Measurements from ENCODE around the gene HERC4. TPM values are rescaled to one million over a fixed set of nuclear protein-coding genes. Genes with fewer than 3 reads are reported as not detected.

Gene HERC4
- total and polyA plus RNA-seq, 12 donors = 21.3 to 75.6 (median 49.7) TPM

DNA sequence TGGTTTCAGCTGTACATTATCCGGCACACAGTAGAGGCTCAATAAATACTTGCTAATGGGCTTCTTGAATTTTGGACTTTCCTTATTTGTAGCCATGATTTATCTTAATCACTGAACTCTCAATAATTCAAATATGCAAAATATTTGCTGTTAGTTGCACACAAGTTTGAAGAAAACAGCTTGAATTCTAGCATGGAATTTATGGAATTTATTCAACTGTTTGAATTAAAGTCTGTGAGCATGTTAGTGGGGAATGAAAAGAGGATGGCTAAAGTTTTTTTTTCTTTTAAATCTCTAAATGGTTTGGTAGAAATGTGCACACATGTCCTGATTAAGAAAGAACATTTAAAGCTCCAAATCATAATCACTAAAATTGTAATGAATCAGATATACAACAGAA, 148.1 kb downstream of the HERC4 start:
- H3K27ac ChIP-seq = no peak overlapping the region
- TF ChIP-seq POLR2A (IDR thresholded peaks at IDR 0.05) = no peak
- TF ChIP-seq, protein P1, sequence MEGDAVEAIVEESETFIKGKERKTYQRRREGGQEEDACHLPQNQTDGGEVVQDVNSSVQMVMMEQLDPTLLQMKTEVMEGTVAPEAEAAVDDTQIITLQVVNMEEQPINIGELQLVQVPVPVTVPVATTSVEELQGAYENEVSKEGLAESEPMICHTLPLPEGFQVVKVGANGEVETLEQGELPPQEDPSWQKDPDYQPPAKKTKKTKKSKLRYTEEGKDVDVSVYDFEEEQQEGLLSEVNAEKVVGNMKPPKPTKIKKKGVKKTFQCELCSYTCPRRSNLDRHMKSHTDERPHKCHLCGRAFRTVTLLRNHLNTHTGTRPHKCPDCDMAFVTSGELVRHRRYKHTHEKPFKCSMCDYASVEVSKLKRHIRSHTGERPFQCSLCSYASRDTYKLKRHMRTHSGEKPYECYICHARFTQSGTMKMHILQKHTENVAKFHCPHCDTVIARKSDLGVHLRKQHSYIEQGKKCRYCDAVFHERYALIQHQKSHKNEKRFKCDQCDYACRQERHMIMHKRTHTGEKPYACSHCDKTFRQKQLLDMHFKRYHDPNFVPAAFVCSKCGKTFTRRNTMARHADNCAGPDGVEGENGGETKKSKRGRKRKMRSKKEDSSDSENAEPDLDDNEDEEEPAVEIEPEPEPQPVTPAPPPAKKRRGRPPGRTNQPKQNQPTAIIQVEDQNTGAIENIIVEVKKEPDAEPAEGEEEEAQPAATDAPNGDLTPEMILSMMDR (IDR thresholded peaks at IDR 0.05) = no peak
- H3K36me3 ChIP-seq (replicated peaks in 1 of 2) = peaks cover 0 to 29% of the 10 kb centered on the region in 2 donors
- H3K4me3 ChIP-seq = no peak overlapping the region
- H3K9me3 ChIP-seq (replicated peaks in 1 of 3) = no peaks in the 10 kb centered on the region
- H3K27me3 ChIP-seq = no peaks in the 10 kb centered on the region
- WGBS, 4 donors = 91 to 100% (median 95%) methylated on average over 1 of the region's 1 CpG
- DNase-seq = no peak
- H3K4me1 ChIP-seq (replicated peaks in 1 of 2) = no peaks in the 10 kb centered on the region
- intact Hi-C loops (cut with DNase I) = no loop called here

DNA sequence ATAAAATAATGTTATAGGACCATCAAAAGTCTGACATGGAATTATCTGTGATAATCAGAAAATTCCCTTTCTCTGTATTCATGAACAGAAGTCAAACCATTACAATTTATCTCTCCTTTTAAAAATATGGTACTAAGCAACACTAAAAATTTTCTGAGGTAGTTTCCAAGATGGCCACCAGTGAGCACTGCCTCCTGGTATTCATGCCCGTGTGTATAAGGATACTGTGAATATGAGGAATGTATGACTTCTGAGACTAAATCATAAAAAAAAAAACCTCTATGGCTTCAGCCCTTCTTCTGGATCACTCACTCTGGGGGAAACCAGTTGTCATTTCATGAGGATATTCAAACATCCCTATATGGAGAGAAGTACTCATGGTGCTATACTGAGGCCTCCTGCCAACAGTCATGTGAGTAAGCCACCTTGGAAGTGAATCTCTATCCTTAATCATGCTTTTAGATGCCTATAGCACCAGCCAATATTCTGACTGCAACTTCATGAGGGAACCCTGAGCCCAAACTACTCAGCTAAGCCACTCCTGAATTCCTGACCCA, 149.6 kb downstream of the HERC4 start:
- H3K27me3 ChIP-seq = no peaks in the 10 kb centered on the region
- intact Hi-C loops (cut with DNase I) = no loop called here
- H3K4me3 ChIP-seq = no peak overlapping the region
- TF ChIP-seq, protein P1 (IDR thresholded peaks at IDR 0.05) = no peak
- TF ChIP-seq POLR2A (IDR thresholded peaks at IDR 0.05) = no peak
- no peak overlapping the region for H3K27ac ChIP-seq
- H3K36me3 ChIP-seq (replicated peaks in 1 of 2) = peaks cover 0 to 15% of the 10 kb centered on the region in 2 donors
- DNase-seq = no peak
- no peaks in the 10 kb centered on the region for H3K9me3 ChIP-seq (replicated peaks in 1 of 3)
- WGBS, 4 donors = 83 to 100% (median 92%) methylated on average over 1 of the region's 1 CpG
- no peaks in the 10 kb centered on the region for H3K4me1 ChIP-seq (replicated peaks in 1 of 2)

DNA sequence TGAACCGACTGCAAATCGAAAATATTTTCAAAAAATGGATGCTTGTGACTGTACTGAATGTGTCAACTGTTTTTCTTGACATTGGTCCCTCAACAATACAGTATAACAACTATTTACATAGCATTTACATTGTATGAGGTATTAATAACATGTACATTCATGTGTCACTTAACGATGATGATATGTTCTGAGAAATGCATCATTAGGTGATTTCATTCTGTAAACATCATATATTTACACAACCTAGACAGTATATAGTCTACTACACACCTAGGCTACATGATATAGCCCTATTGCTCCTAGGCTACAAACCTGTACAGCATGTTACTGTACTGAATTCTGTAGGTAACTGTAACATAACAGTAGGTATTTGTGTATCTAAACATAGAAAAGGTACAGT, 150.9 kb downstream of the HERC4 start:
- DNase-seq = no peak
- Histone ChIP-seq H3K27ac (no peak overlapping the region), H3K4me3 (no peak overlapping the region), H3K36me3 (replicated peaks in 1 of 2) (peaks cover 0 to 9% of the 10 kb centered on the region in 2 donors), H3K27me3 (no peaks in the 10 kb centered on the region), H3K4me1 (replicated peaks in 1 of 2) (no peaks in the 10 kb centered on the region), H3K9me3 (replicated peaks in 1 of 3) (no peaks in the 10 kb centered on the region)
- TF ChIP-seq, protein P1 (IDR thresholded peaks at IDR 0.05) = no peak
- TF ChIP-seq POLR2A (IDR thresholded peaks at IDR 0.05) = no peak
- 90 to 99% (median 96%) methylated on average over 3 of the region's 3 CpGs for WGBS, 4 donors
- intact Hi-C loops (cut with DNase I) = no loop called here

DNA sequence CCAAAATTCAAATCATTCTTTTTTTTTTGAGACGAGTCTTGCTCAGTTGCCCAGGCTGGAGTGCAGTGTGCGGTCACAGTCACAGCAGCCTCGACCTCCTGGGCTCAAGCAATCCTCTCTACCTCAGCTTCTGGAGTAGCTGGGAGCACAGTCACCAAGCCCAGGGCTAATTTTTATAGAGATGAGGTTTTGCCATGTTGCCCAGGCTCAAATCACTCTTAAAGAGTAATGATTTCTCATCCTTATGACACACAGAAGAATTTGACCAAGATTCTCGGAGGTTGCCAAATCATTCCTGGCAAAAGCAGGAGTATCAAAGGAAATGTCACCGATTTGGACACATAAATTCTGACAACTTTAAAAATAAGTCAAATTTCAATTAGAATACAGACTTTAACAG, 151.5 kb downstream of the HERC4 start:
- intact Hi-C loops (cut with DNase I) = no loop called here
- 69 to 82% (median 76%) methylated on average over 5 of the region's 5 CpGs for WGBS, 4 donors
- Histone ChIP-seq H3K4me1 (replicated peaks in 1 of 2) (no peaks in the 10 kb centered on the region), H3K27ac (no peak overlapping the region), H3K9me3 (replicated peaks in 1 of 3) (no peaks in the 10 kb centered on the region), H3K36me3 (replicated peaks in 1 of 2) (peaks cover 0 to 15% of the 10 kb centered on the region in 2 donors), H3K4me3 (no peak overlapping the region), H3K27me3 (no peaks in the 10 kb centered on the region)
- TF ChIP-seq, protein P1 (IDR thresholded peaks at IDR 0.05) = no peak
- no peak for TF ChIP-seq POLR2A (IDR thresholded peaks at IDR 0.05)
- DNase-seq = peak in 2 of 7 donors; percentile 18 to 21

Measured in adrenal gland (tissue), 12 donors.